HCT116 (cell line): ENCODE measurements around the gene HAUS1. TPM values are rescaled to one million over a fixed set of nuclear protein-coding genes. Genes with fewer than 3 reads are reported as not detected.
"Not testable (repeated sequence)": the region's sequence is repeated elsewhere in the genome, so short reads cannot be mapped to it uniquely, and the experiment has no call there.

Experiments used
- ATAC-seq: fragments of 200-7000 bp; cut with Tn5 transposase; 2 replicates; pipeline ENCODE4 v1.9.1; 2020; ENCODE audit warnings: mild to moderate bottlenecking, moderate library complexity
- BruUV-seq: library from RNA; stranded (reverse); fragments of 400-500 nt; replicated peaks from 2 replicates; lab custom pipeline; 2021; lab: Mats Ljungman, UMichigan
- CTCF ChIA-PET: fragments of 300-600 bp; sonication (Branson Sonifier 250); formaldehyde crosslinking; loops from one replicate; lab custom pipeline; 2021; ENCODE audit warnings: antibody characterized with exemption; lab: Charles Lee
- POLR2A ChIA-PET: fragments of 300-600, 350-600 bp; sonication (Branson Sonifier 250); formaldehyde crosslinking; loops from one replicate; lab custom pipeline; 2021; ENCODE audit warnings: antibody characterized with exemption; lab: Charles Lee
- RAD21 ChIA-PET, 2 experiments: fragments of 300-600 bp; sonication (Branson Sonifier 250); formaldehyde crosslinking; loops; one replicate each; lab custom pipeline; 2023; ENCODE audit warnings: low total read pairs in 2 of 2; ENCODE audit not compliant: uncharacterized antibody in 2 of 2, unreplicated experiment in 2 of 2, low non-redundant PET in 1 of 2; lab: Charles Lee
- DNase-seq: peaks from one replicate; pipeline ENCODE4 v3.0.0-alpha.2; 2010; ENCODE audit warnings: low read depth, low spot score
- H2AFZ ChIP-seq: fragments of 200-600 bp; shearing (Covaris generic), sonication (generic); 2 replicates; pipeline ENCODE4 v1.6.1; 2017; ENCODE audit warnings: low read depth, mixed run types, mixed read lengths, antibody characterized with exemption, low read length; ENCODE audit not compliant: poor library complexity, severe bottlenecking
- H3K27ac ChIP-seq: 2 replicates; pipeline ENCODE4 v1.5.1; 2012; ENCODE audit warnings: low read depth, low read length
- H3K27me3 ChIP-seq: fragments of 200-600 bp; sonication (generic); 2 replicates; pipeline ENCODE4 v1.6.1; 2016; ENCODE audit warnings: mixed run types, low read length, mixed read lengths; ENCODE audit not compliant: insufficient read depth
- H3K36me3 ChIP-seq, 2 experiments: fragments of 200-500 bp in 1 of 2; fragments of 200-600 bp in 1 of 2; sonication (Bioruptor generic) in 1 of 2; sonication (generic) in 1 of 2; 2 replicates each; pipeline versions ENCODE4 v1.5.1 to v1.6.1; 2014 to 2016; ENCODE audit warnings: low read length in 2 of 2, inconsistent platforms in 1 of 2, mixed read lengths in 1 of 2, mixed run types in 1 of 2; ENCODE audit not compliant: insufficient read depth in 2 of 2, control insufficient read depth in 1 of 2
- H3K4me1 ChIP-seq, 2 experiments: fragments of 200-600 bp in 1 of 2; sonication (generic) in 1 of 2; 2 replicates each; pipeline versions ENCODE4 v1.5.1 to v1.6.1; 2012 to 2017; ENCODE audit warnings: low read length in 2 of 2, inconsistent platforms in 1 of 2, mild to moderate bottlenecking in 1 of 2, mixed read lengths in 1 of 2, mixed run types in 1 of 2, moderate library complexity in 1 of 2; ENCODE audit not compliant: insufficient read depth in 2 of 2, control insufficient read depth in 1 of 2
- H3K4me2 ChIP-seq: fragments of 200-600 bp; sonication (generic); 2 replicates; pipeline ENCODE4 v1.6.1; 2017; ENCODE audit warnings: mixed run types, low read length, mixed read lengths
- H3K4me3 ChIP-seq, 2 experiments: fragments of 200-600 bp in 1 of 2; sonication (generic) in 1 of 2; replicated peaks in 1 of 2; 2 replicates each; pipeline ENCODE4 v1.5.1; 2011 to 2016; ENCODE audit warnings: low read length in 2 of 2, control low read depth in 1 of 2, low read depth in 1 of 2, mild to moderate bottlenecking in 1 of 2, mixed read lengths in 1 of 2, mixed run types in 1 of 2
- H3K79me2 ChIP-seq: fragments of 200-600 bp; sonication (generic); 2 replicates; pipeline ENCODE4 v1.6.1; 2017; ENCODE audit warnings: mild to moderate bottlenecking, mixed run types, low read length, moderate library complexity, mixed read lengths; ENCODE audit not compliant: insufficient read depth
- H3K9ac ChIP-seq: fragments of 200-600 bp; sonication (generic); 2 replicates; pipeline ENCODE4 v1.6.1; 2016; ENCODE audit warnings: low read length, mixed read lengths
- H3K9me2 ChIP-seq: fragments of 200-600 bp; sonication (generic), shearing (Covaris generic); 2 replicates; pipeline ENCODE4 v1.6.1; 2017; ENCODE audit warnings: mixed run types, mild to moderate bottlenecking, moderate library complexity; ENCODE audit not compliant: insufficient read depth
- H3K9me3 ChIP-seq, 2 experiments: fragments of 200-500 bp in 1 of 2; fragments of 200-600 bp in 1 of 2; sonication (Bioruptor generic) in 1 of 2; sonication (generic) in 1 of 2; 2 replicates each; pipeline ENCODE4 v1.6.1; 2014 to 2017; ENCODE audit warnings: low read length in 2 of 2, mixed read lengths in 2 of 2, inconsistent platforms in 1 of 2, low read depth in 1 of 2, mild to moderate bottlenecking in 1 of 2, mixed run types in 1 of 2, moderate library complexity in 1 of 2; ENCODE audit not compliant: control insufficient read depth in 1 of 2, insufficient read depth in 1 of 2
- H4K20me1 ChIP-seq: fragments of 200-600 bp; sonication (generic), shearing (Covaris generic); 2 replicates; pipeline ENCODE4 v1.6.1; 2017; ENCODE audit warnings: mixed run types, mild to moderate bottlenecking, moderate library complexity; ENCODE audit not compliant: insufficient read depth
- EGR1 ChIP-seq: IDR thresholded peaks from 2 replicates; pipeline ENCODE4 v1.6.1; 2012; ENCODE audit warnings: low read depth
- ELF1 ChIP-seq: IDR thresholded peaks from 2 replicates; pipeline ENCODE4 v1.6.1; 2012; ENCODE audit warnings: low read depth, borderline replicate concordance
- EZH2 ChIP-seq: fragments of 200-600 bp; sonication (generic); IDR thresholded peaks from 2 replicates; pipeline ENCODE4 v1.6.1; 2017; ENCODE audit warnings: antibody characterized with exemption, mixed run types
- EZH2phosphoT487 ChIP-seq: fragments of 200-600 bp; IDR thresholded peaks from 2 replicates; pipeline ENCODE4 v1.6.1; 2018; ENCODE audit warnings: antibody characterized with exemption, borderline replicate concordance
- FOSL1 ChIP-seq: IDR thresholded peaks from 2 replicates; pipeline ENCODE4 v1.6.1; 2012; ENCODE audit warnings: low read depth
- JUND ChIP-seq: IDR thresholded peaks from 2 replicates; pipeline ENCODE4 v1.6.1; 2012
- POLR2A ChIP-seq: IDR thresholded peaks from 2 replicates; pipeline ENCODE4 v1.7.0; 2011; ENCODE audit warnings: borderline replicate concordance; ENCODE audit not compliant: insufficient read depth, insufficient read length; ENCODE audit errors: extremely low read depth
- POLR2AphosphoS5 ChIP-seq: IDR thresholded peaks from 2 replicates; pipeline ENCODE4 v1.6.1; 2011; ENCODE audit warnings: mild to moderate bottlenecking, low read depth, low read length, moderate library complexity
- RAD21 ChIP-seq: IDR thresholded peaks from 2 replicates; pipeline ENCODE4 v1.6.1; 2012; ENCODE audit warnings: low read depth, mild to moderate bottlenecking
- SRF ChIP-seq: IDR thresholded peaks from 2 replicates; pipeline ENCODE4 v1.6.1; 2012; ENCODE audit warnings: low read depth
- ZFX ChIP-seq: fragments of 450-650 bp; IDR thresholded peaks from 2 replicates; pipeline ENCODE4 v1.6.1; 2017
- ZNF274 ChIP-seq: fragments of 200-500 bp; sonication (Bioruptor generic); IDR thresholded peaks from 2 replicates; pipeline ENCODE4 v1.6.1; 2014; ENCODE audit warnings: mild to moderate bottlenecking, low read depth, low read length, inconsistent platforms
- intact Hi-C: fragments of 100-400 bp; cut with micrococcal nuclease; formaldehyde crosslinking; loops from 2 replicates; pipeline ENCODE4 v1.10.0; 2022
- total RNA-seq: library from RNA; stranded (reverse); gene quantifications from one replicate; pipeline ENCODE4 v1.2.1, GENCODE V29; 2021; ENCODE audit not compliant: unreplicated experiment
- TF ChIP-seq, protein P1 (sequence below): IDR thresholded peaks from 2 replicates; pipeline ENCODE4 v1.6.1; 2011; ENCODE audit warnings: mild to moderate bottlenecking, low read length, moderate library complexity; ENCODE audit not compliant: insufficient replicate concordance; ENCODE audit errors: extremely low read depth

Gene HAUS1
- total RNA-seq, 1 experiment from 2014 or later = 46.2 TPM

DNA sequence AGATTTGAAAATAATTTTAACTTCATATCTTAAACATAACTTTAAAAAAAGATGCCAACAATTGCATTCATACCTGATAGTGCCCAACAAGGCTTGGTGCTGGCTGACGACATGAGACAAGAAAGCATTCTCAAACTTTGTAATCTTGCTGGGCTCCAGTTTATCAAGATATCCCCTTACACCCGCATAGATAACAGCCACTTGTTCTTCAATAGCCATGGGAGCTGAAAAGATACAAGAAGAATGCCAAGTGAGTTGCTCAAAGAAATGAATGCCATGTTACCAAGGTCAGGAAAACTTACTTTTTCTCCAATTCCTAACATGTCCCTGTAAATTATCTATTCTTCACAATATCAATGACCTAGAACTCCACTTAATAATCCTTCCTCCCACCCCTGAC lies 19.8 kb upstream of the HAUS1 start:
- TF ChIP-seq EGR1 = no peak
- Histone ChIP-seq H3K4me3 (no peak overlapping the region), H3K27me3 (no peaks in the 10 kb centered on the region), H4K20me1 (peaks cover 11% of the 10 kb centered on the region; the same call in 1 of the 2 replicates), H2AFZ (no peak overlapping the region), H3K36me3 (peaks cover 70 to 76% of the 10 kb centered on the region in 2 experiments), H3K9me2 (no peaks in the 10 kb centered on the region), H3K4me1 (no peaks in the 10 kb centered on the region), H3K4me2 (no peak overlapping the region), H3K9ac (no peak overlapping the region), H3K79me2 (peaks cover 48% of the 10 kb centered on the region), H3K9me3 (no peaks in the 10 kb centered on the region; a peak in 1 of 4 replicates), H3K27ac (no peak overlapping the region)
- DNase-seq (no peak), ATAC-seq (no peak)
- POLR2A ChIA-PET = no interaction called here
- intact Hi-C loops = no loop called here
- CTCF ChIA-PET = no interaction called here
- no TSS peak for BruUV-seq
- RAD21 ChIA-PET = no interaction called here

- ATAC-seq, H3K4me3 ChIP-seq, H2AFZ ChIP-seq, H3K4me2 ChIP-seq, H3K9ac ChIP-seq, H3K27ac ChIP-seq, DNase-seq, H3K4me1 ChIP-seq, H3K9me3 ChIP-seq, H3K9me2 ChIP-seq, RAD21 ChIA-PET, POLR2A ChIA-PET, intact Hi-C loops, H3K27me3 ChIP-seq, BruUV-seq: not testable (repeated sequence)
- CTCF ChIA-PET = interaction anchor here (1.1 kb wide), 1 partner anchor 15 kb away, joined by 3 read pairs; no protein-coding TSS in a partner anchor
- peaks cover 84 to 86% of the 10 kb centered on the region in 2 experiments for H3K36me3 ChIP-seq
- H4K20me1 ChIP-seq = peaks cover 15% of the 10 kb centered on the region; the same call in 1 of the 2 replicates
- H3K79me2 ChIP-seq = peaks cover 87% of the 10 kb centered on the region
Measured at GRCh38 chr18:46088501-46088900, 15.7 kb upstream of the HAUS1 start.

GRCh38 chr18:46095532-46095931 lies 8.7 kb upstream of the HAUS1 start:
- H3K4me1 ChIP-seq = peaks cover 8 to 19% of the 10 kb centered on the region in 2 experiments; a peak in 3 of 4 replicates
- intact Hi-C loops = no loop called here
- no peak overlapping the region for H3K27ac ChIP-seq
- no peaks in the 10 kb centered on the region for H3K9me3 ChIP-seq
- ChIA-PET RAD21 (no interaction called here), CTCF (no interaction called here), POLR2A (no interaction called here)
- H3K9ac ChIP-seq = no peak overlapping the region
- ATAC-seq (no peak), DNase-seq (no peak)
- peaks cover 29 to 32% of the 10 kb centered on the region in 2 experiments for H3K36me3 ChIP-seq
- no peak overlapping the region for H2AFZ ChIP-seq
- no TSS peak for BruUV-seq
- H3K27me3 ChIP-seq = no peaks in the 10 kb centered on the region
- H4K20me1 ChIP-seq = peaks cover 5% of the 10 kb centered on the region; the same call in 1 of the 2 replicates
- H3K4me2 ChIP-seq = no peak overlapping the region
- no peak overlapping the region for H3K4me3 ChIP-seq
- H3K79me2 ChIP-seq = peaks cover 76% of the 10 kb centered on the region
- H3K9me2 ChIP-seq = no peaks in the 10 kb centered on the region
- TF ChIP-seq RAD21 (no peak), FOSL1 (no peak), POLR2AphosphoS5 (no peak), EZH2 (no peak), ZNF274 (no peak), POLR2A (no peak), JUND (no peak), ELF1 (no peak), EZH2phosphoT487 (no peak), SRF (no peak), ZFX (no peak)
- TF ChIP-seq, protein P1, sequence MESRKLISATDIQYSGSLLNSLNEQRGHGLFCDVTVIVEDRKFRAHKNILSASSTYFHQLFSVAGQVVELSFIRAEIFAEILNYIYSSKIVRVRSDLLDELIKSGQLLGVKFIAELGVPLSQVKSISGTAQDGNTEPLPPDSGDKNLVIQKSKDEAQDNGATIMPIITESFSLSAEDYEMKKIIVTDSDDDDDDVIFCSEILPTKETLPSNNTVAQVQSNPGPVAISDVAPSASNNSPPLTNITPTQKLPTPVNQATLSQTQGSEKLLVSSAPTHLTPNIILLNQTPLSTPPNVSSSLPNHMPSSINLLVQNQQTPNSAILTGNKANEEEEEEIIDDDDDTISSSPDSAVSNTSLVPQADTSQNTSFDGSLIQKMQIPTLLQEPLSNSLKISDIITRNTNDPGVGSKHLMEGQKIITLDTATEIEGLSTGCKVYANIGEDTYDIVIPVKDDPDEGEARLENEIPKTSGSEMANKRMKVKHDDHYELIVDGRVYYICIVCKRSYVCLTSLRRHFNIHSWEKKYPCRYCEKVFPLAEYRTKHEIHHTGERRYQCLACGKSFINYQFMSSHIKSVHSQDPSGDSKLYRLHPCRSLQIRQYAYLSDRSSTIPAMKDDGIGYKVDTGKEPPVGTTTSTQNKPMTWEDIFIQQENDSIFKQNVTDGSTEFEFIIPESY = no peak
